CD4-positive, alpha-beta T cell (primary cell): ENCODE measurements around the gene ZNF488. TPM values are rescaled to one million over a fixed set of nuclear protein-coding genes. Genes with fewer than 3 reads are reported as not detected.

ENCODE experiments used
- ATAC-seq: fragments of 200-7000 bp; cut with Tn5 transposase; one replicate; pipeline ENCODE4 v1.10.0; 2022; ENCODE audit warnings: mild to moderate bottlenecking; ENCODE audit not compliant: poor library complexity
- CTCF ChIA-PET: fragments of 350-600 bp; sonication (Branson Sonifier 250); formaldehyde crosslinking; loops from one replicate; lab custom pipeline; 2021; ENCODE audit warnings: antibody characterized with exemption, inconsistent platforms; lab: Charles Lee
- POLR2A ChIA-PET: fragments of 350-600 bp; sonication (Branson Sonifier 250); formaldehyde crosslinking; loops from one replicate; lab custom pipeline; 2021; ENCODE audit warnings: antibody characterized with exemption, inconsistent platforms; lab: Charles Lee
- DNase-seq, 14 experiments: peaks; one replicate each; pipeline ENCODE4 v3.0.0-alpha.2; 2013 to 2020; ENCODE audit warnings: mixed read lengths in 2 of 14
- H3K27ac ChIP-seq, 2 donors: one replicate each; pipeline versions ENCODE4 v1.5.1 to v1.7.0; 2013; ENCODE audit warnings: low read length in 2 of 2, low read depth in 1 of 2, mild to moderate bottlenecking in 1 of 2
- H3K27me3 ChIP-seq, 2 experiments: 1 replicate in 1 of 2; 2 replicates in 1 of 2; pipeline versions ENCODE4 v1.6.1 to v1.7.0; 2013; ENCODE audit warnings: low read length in 2 of 2, control low read depth in 1 of 2, mild to moderate bottlenecking in 1 of 2, moderate library complexity in 1 of 2; ENCODE audit not compliant: insufficient read depth in 2 of 2, control insufficient read depth in 1 of 2
- H3K36me3 ChIP-seq: one replicate; pipeline ENCODE4 v1.6.1; 2013; ENCODE audit warnings: low read length, control low read depth; ENCODE audit not compliant: insufficient read depth
- H3K4me1 ChIP-seq: one replicate; pipeline ENCODE4 v1.6.1; 2013; ENCODE audit warnings: low read length, control low read depth; ENCODE audit not compliant: insufficient read depth
- H3K4me3 ChIP-seq: one replicate; pipeline ENCODE4 v1.5.1; 2013; ENCODE audit warnings: mild to moderate bottlenecking, low read length, moderate library complexity
- H3K9me3 ChIP-seq, 2 experiments: 1 replicate in 1 of 2; 2 replicates in 1 of 2; pipeline versions ENCODE4 v1.6.1 to v1.7.0; 2013; ENCODE audit warnings: low read length in 2 of 2, mild to moderate bottlenecking in 2 of 2, control low read depth in 1 of 2, moderate library complexity in 1 of 2; ENCODE audit not compliant: control insufficient read depth in 1 of 2, insufficient read depth in 1 of 2
- H3K27ac Mint-ChIP-seq: one replicate; pipeline ENCODE4 v1.8.0; 2020; ENCODE audit warnings: mixed read lengths
- H3K27me3 Mint-ChIP-seq: one replicate; pipeline ENCODE4 v1.8.0; 2021; ENCODE audit warnings: mixed read lengths
- H3K36me3 Mint-ChIP-seq: one replicate; pipeline ENCODE4 v1.8.0; 2021; ENCODE audit warnings: low read depth, mixed read lengths
- H3K4me1 Mint-ChIP-seq: one replicate; pipeline ENCODE4 v1.8.0; 2021; ENCODE audit warnings: low read depth, mixed read lengths
- H3K4me3 Mint-ChIP-seq: one replicate; pipeline ENCODE4 v1.8.0; 2020; ENCODE audit warnings: mild to moderate bottlenecking, mixed read lengths
- H3K9me3 Mint-ChIP-seq: one replicate; pipeline ENCODE4 v1.8.0; 2020; ENCODE audit warnings: mixed read lengths
- CTCF ChIP-seq: fragments of 200-600 bp; IDR thresholded peaks from one replicate; pipeline ENCODE4 v1.8.0; 2022; ENCODE audit warnings: antibody characterized with exemption, mild to moderate bottlenecking
- intact Hi-C, 2 experiments: fragments of 100-400 bp; cut with DNase I in 1 of 2; cut with micrococcal nuclease in 1 of 2; formaldehyde crosslinking; loops; one replicate each; pipeline versions ENCODE4 v1.15.1 to v1.9.0; 2023 to 2025; cut with DNase I, micrococcal nuclease
- total RNA-seq, 174 experiments: library from RNA in 2 of 174; stranded (reverse) in 2 of 174; gene quantifications; one replicate each; pipeline ENCODE4 v1.2.3 and lab custom pipeline; 2021 to 2026

ZNF488 gene
- total RNA-seq, 2 experiments from 2014 or later, result not detected

GRCh38 chr10:47408606-47409005 is 24.5 kb upstream of the ZNF488 start:
- no peak overlapping the region for H3K4me3 ChIP-seq
- DNase-seq (no peak), ATAC-seq (no peak)
- Mint-ChIP-seq H3K4me1 (no peaks in the 10 kb centered on the region), H3K27me3 (peaks cover 3% of the 10 kb centered on the region), H3K9me3 (no peaks in the 10 kb centered on the region), H3K36me3 (no peaks in the 10 kb centered on the region), H3K4me3 (no peak overlapping the region), H3K27ac (no peak overlapping the region)
- intact Hi-C loops, result no loop called here
- H3K36me3 ChIP-seq, result no peaks in the 10 kb centered on the region
- H3K4me1 ChIP-seq, result no peaks in the 10 kb centered on the region
- no peaks in the 10 kb centered on the region for H3K27me3 ChIP-seq
- ChIA-PET POLR2A (no interaction called here), CTCF (no interaction called here)
- H3K27ac ChIP-seq, result no peak overlapping the region
- TF ChIP-seq CTCF, result no peak
- peaks cover 0 to 5% of the 10 kb centered on the region in 2 experiments for H3K9me3 ChIP-seq

- no peaks in the 10 kb centered on the region for H3K36me3 ChIP-seq
- no peak overlapping the region for H3K4me3 ChIP-seq
- ChIA-PET POLR2A (no interaction called here), CTCF (no interaction called here)
- H3K27ac Mint-ChIP-seq, result no peak overlapping the region
- no peaks in the 10 kb centered on the region for H3K36me3 Mint-ChIP-seq
- H3K4me1 Mint-ChIP-seq, result no peaks in the 10 kb centered on the region
- H3K9me3 ChIP-seq, result peaks cover 0 to 5% of the 10 kb centered on the region in 2 experiments
- ATAC-seq, result no peak
- H3K27ac ChIP-seq, result no peak overlapping the region
- no peak for TF ChIP-seq CTCF
- DNase-seq, result no peak
- H3K27me3 Mint-ChIP-seq, result peaks cover 3% of the 10 kb centered on the region
- intact Hi-C loops, result no loop called here
- H3K27me3 ChIP-seq, result no peaks in the 10 kb centered on the region
- no peaks in the 10 kb centered on the region for H3K9me3 Mint-ChIP-seq
- no peaks in the 10 kb centered on the region for H3K4me1 ChIP-seq
- H3K4me3 Mint-ChIP-seq, result no peak overlapping the region
These were observed 23.0 kb upstream of the ZNF488 start for GRCh38 chr10:47406870-47407691.

- intact Hi-C loops, result no loop called here
- H3K4me1 Mint-ChIP-seq, result no peaks in the 10 kb centered on the region
These were observed 22.4 kb upstream of the ZNF488 start for GRCh38 chr10:47406548-47406869.

More at GRCh38 chr10:47406548-47406869, 22.4 kb upstream of the ZNF488 start:
- Mint-ChIP-seq H3K9me3 (no peaks in the 10 kb centered on the region), H3K27me3 (peaks cover 3% of the 10 kb centered on the region), H3K27ac (no peak overlapping the region), H3K36me3 (no peaks in the 10 kb centered on the region), H3K4me3 (no peak overlapping the region)
- no peak for TF ChIP-seq CTCF
- Histone ChIP-seq H3K4me1 (no peaks in the 10 kb centered on the region), H3K27me3 (no peaks in the 10 kb centered on the region), H3K9me3 (peaks cover 0 to 5% of the 10 kb centered on the region in 2 experiments), H3K27ac (no peak overlapping the region), H3K4me3 (no peak overlapping the region), H3K36me3 (no peaks in the 10 kb centered on the region)
- ChIA-PET POLR2A (no interaction called here), CTCF (no interaction called here)
- ATAC-seq (no peak), DNase-seq (no peak)
